ENCODE results near the gene WDR72. TPM values are rescaled to one million over a fixed set of nuclear protein-coding genes. Genes with fewer than 3 reads are reported as not detected.

The WDR72 gene
- total and polyA plus RNA-seq, 2 of the 13 experiments (the other 11 are each of a cell fraction or from before 2014, with no cell fraction given): 0.21 to 0.60 TPM

- TF ChIP-seq DNMT1 (CRISPR knock-in tag; IDR thresholded peaks at IDR 0.05) (no peak), CREB3 (CRISPR knock-in tag; IDR thresholded peaks at IDR 0.05) (no peak), MATR3 (CRISPR knock-in tag; IDR thresholded peaks at IDR 0.05) (no peak), MEF2D (CRISPR knock-in tag; IDR thresholded peaks at IDR 0.05) (no peak), IRF1 (CRISPR knock-in tag; IDR thresholded peaks at IDR 0.05; ENCODE audit: low read depth) (no peak), CBFB (CRISPR knock-in tag; IDR thresholded peaks at IDR 0.05) (no peak), SPEN (CRISPR knock-in tag; IDR thresholded peaks at IDR 0.05; ENCODE audit: low read depth) (no peak), ISL2 (CRISPR knock-in tag; IDR thresholded peaks at IDR 0.05) (peak; percentile 54; the same call in 1 of the 2 replicates), ZFP1 (CRISPR knock-in tag; IDR thresholded peaks at IDR 0.05) (no peak), NR2F6 (IDR thresholded peaks at IDR 0.05) (peak; percentile 50; the same call in 1 of the 2 replicates), NR2F6 (CRISPR knock-in tag; IDR thresholded peaks at IDR 0.05) (peak; percentile 32), EP300 (IDR thresholded peaks at IDR 0.05; ENCODE audit: low read depth in 2 of 2, low read length in 2 of 2) (peak in 1 of 2 experiments; percentile 62; a peak in 1 of 4 replicates), EP300 (CRISPR knock-in tag; IDR thresholded peaks at IDR 0.05; ENCODE audit: borderline replicate concordance) (no peak), ARNT2 (CRISPR knock-in tag; IDR thresholded peaks at IDR 0.05; ENCODE audit: low read depth) (no peak), NR3C1 (CRISPR knock-in tag; IDR thresholded peaks at IDR 0.05) (no peak), ZNF841 (CRISPR knock-in tag; IDR thresholded peaks at IDR 0.05; ENCODE audit: borderline replicate concordance) (no peak), ZNF562 (CRISPR knock-in tag; IDR thresholded peaks at IDR 0.05; ENCODE audit: borderline replicate concordance) (no peak), TOE1 (CRISPR knock-in tag; IDR thresholded peaks at IDR 0.05) (no peak), ZNF567 (CRISPR knock-in tag; IDR thresholded peaks at IDR 0.05; ENCODE audit: borderline replicate concordance) (no peak), ISX (CRISPR knock-in tag; conservative IDR thresholded peaks at IDR 0.05) (no peak), ATF7-NPFF (CRISPR knock-in tag; IDR thresholded peaks at IDR 0.05; ENCODE audit: low read depth) (no peak), RCOR2 (CRISPR knock-in tag; IDR thresholded peaks at IDR 0.05) (no peak; the same call in 1 of the 2 replicates), THRA (CRISPR knock-in tag; IDR thresholded peaks at IDR 0.05; ENCODE audit: borderline replicate concordance) (0 out of 2 replicates have a peak, but pooled peaks have one; percentile 16), GABPB1 (CRISPR knock-in tag; IDR thresholded peaks at IDR 0.05) (no peak), NFATC3 (CRISPR knock-in tag; IDR thresholded peaks at IDR 0.05) (no peak), RAD51 (IDR thresholded peaks at IDR 0.05; ENCODE audit: borderline replicate concordance) (no peak), U2AF2 (IDR thresholded peaks at IDR 0.05; ENCODE audit: low read depth, low read length) (no peak), PHF21A (CRISPR knock-in tag; IDR thresholded peaks at IDR 0.05) (peak; percentile 39; the same call in 1 of the 2 replicates), ZNF790 (CRISPR knock-in tag; IDR thresholded peaks at IDR 0.05; ENCODE audit: borderline replicate concordance) (no peak), GTF3A (CRISPR knock-in tag; conservative IDR thresholded peaks at IDR 0.05) (no peak), RFX1 (IDR thresholded peaks at IDR 0.05) (no peak)
Observed at GRCh38 chr15:53559364-53560277, 199.8 kb downstream of the WDR72 start (continued).

Data from HepG2 (cell line).